Bronchus fibroblast of lung (primary cell): ENCODE data around the gene GPR22. TPM values are rescaled to one million over a fixed set of nuclear protein-coding genes. Genes with fewer than 3 reads are reported as not detected.

Source experiments
- total RNA-seq: library from RNA; depleted of rRNA; stranded (reverse); fragments of >200 nt; gene quantifications from 2 replicates; pipeline ENCODE4 v1.2.3, GENCODE V29; 2015

The GPR22 gene
- not detected in 2 replicates for total RNA-seq

GRCh38 chr7:107469929-107470328 lies at the start of gene GPR22:
Gene GPR22, plus strand, starts transcription at chr7:107470057. Its CDS starts 4,004 bp downstream, at chr7:107474061.

Other genes starting within 250 kb of the GPR22 start
- 27.9 and 38.4 TPM in 2 replicates for gene COG5, start 93.9 kb downstream of the GPR22 start, total RNA-seq
- 8.8 and 9.1 TPM in 2 replicates for gene DUS4L, start 93.9 kb downstream of the GPR22 start, total RNA-seq
- gene BCAP29, start 110.2 kb downstream of the GPR22 start, total RNA-seq = 60.2 and 71.6 TPM in 2 replicates
- 0.17 and 0.74 TPM in 2 replicates for gene SLC26A4, start 190.8 kb downstream of the GPR22 start, total RNA-seq